Right ventricle myocardium inferior (tissue), 1 donor: ENCODE results near the gene RHBDL3. TPM values are rescaled to one million over a fixed set of nuclear protein-coding genes. Genes with fewer than 3 reads are reported as not detected.
"Not testable (repeated sequence)": the region's sequence is repeated elsewhere in the genome, so short reads cannot be mapped to it uniquely, and the experiment has no call there.

Source experiments
- ATAC-seq: fragments of 200-7000 bp; cut with Tn5 transposase; one replicate; pipeline ENCODE4 v1.9.1; 2020; ENCODE audit warnings: mild to moderate bottlenecking, moderate library complexity
- DNase-seq: peaks from one replicate; pipeline ENCODE4 v3.0.0; 2021; ENCODE audit errors: missing footprints
- intact Hi-C: fragments of 100-400 bp; cut with DNase I; formaldehyde crosslinking; loops from one replicate; pipeline ENCODE4 v1.11.0; 2022
- total RNA-seq: library from RNA; stranded (reverse); fragmentation: NEBNext Ultra II Directional; extraction: Animal tissue kit (Norgen Biotek cat#: 25700); gene quantifications from one replicate; pipeline ENCODE4 v1.2.1, GENCODE V29; 2021
- donor health status: DM: no; HTN: yes; CAD: no; lungs with severe emphysema.

Gene RHBDL3
- total RNA-seq, 1 donor from 2014 or later: 3.4 TPM

DNA sequence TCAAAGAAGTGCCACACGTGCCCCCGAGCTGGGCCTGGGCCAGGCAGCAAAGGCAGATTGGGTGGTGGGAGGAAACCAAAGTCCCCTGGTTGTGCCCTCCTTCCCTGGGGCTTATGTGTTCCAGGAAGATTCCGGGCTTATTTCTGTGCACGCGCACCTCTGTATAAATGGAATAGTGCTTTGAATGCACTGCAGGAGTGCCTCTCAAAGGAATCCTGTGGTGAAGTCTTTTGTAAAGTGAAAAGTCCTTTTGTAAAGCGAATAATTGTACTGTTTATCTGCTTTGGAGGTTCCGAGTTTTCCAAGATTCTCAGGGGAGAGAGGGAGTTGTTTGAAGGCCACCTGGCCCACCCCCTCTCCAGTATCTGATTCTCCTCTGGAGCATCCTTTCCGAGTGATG, 49.5 kb downstream of the RHBDL3 start:
- intact Hi-C loops: no loop called here
- no peak for ATAC-seq
- no peak for DNase-seq

GRCh38 chr17:32316653-32317052, 51.0 kb downstream of the RHBDL3 start:
- ATAC-seq, intact Hi-C loops: not testable (repeated sequence)

DNA sequence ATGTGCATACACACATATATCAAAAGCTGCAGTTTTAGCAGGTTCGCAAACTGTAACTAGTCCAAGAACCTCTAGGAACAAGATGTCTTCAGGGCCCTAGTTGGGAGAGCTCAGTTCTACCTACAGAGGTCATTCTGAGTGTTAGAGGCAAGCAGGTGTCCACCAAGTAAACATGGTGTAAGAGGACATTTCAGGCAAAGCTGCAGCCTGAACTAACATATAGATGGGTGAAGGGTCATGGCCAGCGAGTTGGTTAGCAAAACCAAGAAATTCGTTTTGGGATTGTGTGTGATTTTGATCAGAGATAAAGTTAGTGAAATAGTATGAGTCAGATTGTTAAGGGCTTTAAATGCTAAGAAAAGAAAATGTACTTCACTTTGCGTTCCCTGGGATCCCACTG, 51.7 kb downstream of the RHBDL3 start:
- ATAC-seq (no peak), DNase-seq (no peak)
- intact Hi-C loops: no loop called here

More at GRCh38 chr17:32316653-32317052, 51.0 kb downstream of the RHBDL3 start:
- DNase-seq: not testable (repeated sequence)

DNA sequence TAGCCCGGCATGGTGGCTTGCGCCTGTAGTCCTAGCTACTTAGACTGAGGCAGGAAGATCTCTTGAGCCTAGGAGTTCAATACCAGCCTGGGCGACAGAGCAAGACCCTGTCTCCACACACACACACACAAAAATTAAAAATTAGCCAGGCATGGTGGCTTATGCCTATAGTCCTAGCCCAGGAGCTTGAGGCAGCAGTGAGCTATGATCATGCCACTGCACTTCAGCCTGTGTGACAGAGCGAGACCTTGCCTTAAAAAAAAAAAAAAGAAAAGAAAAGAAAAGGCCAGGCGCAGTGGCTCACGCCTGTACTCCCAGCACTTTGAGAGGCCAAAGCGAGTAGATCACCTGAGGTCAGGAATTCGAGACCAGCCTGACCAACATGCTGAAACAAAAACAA, 52.4 kb downstream of the RHBDL3 start:
- ATAC-seq (no peak), DNase-seq (no peak)
- intact Hi-C loops: no loop called here

DNA sequence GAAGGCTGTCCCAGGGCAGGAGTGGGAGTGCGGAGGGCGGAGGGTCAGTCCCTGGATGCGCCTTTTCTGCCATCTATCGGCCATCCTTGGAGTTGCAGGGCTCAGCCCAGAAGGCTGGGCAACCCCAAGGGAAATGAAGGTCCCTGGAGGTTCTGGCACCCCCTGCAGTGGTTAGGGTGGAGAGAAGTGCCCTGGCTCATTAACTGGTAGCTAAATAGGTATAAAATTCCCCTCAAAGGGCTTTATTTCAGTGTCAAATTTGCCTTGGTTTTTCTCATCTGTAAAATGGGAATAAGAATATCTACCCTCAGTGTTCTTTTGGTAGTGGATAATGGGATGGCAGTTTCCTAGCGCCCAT, 53.9 kb downstream of the RHBDL3 start:
- peak; percentile 93 for ATAC-seq
- intact Hi-C loops: loop anchor here (1.0 kb wide), 1 partner anchor 66 kb away; no protein-coding TSS in a partner anchor
- peak; percentile 86 for DNase-seq

- DNase-seq, ATAC-seq, intact Hi-C loops: not testable (repeated sequence)
These were observed 54.4 kb downstream of the RHBDL3 start for GRCh38 chr17:32320080-32320479.

- DNase-seq (no peak), ATAC-seq (no peak)
- intact Hi-C loops: no loop called here
These were observed 55.2 kb downstream of the RHBDL3 start for GRCh38 chr17:32320847-32321246.

DNA sequence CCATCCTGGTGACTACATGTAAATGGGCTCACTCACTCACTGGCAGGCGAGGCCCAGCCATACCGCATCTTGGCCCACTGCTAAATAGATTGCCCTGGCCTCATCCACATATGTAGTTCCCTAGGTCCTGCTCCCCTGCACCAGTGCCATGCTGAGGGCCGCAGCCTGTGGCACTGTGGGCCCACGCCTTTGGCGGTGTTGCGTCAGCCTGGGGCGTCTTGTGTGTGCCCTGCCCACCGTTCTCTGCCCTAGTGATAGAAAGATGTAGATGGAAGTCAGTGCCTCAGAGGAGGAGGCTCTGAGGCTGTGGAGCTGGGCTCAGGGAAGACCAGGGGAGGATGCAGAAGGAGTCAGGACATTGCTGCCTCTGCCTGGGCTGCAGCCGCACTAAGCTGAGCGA, 57.4 kb downstream of the RHBDL3 start:
- intact Hi-C loops: no loop called here
- DNase-seq: no peak
- ATAC-seq: no peak

- no peak for ATAC-seq
- intact Hi-C loops: no loop called here
These were observed 58.3 kb downstream of the RHBDL3 start for GRCh38 chr17:32323811-32324491.

GRCh38 chr17:32327911-32328310, 62.3 kb downstream of the RHBDL3 start:
- DNase-seq: no peak
- no peak for ATAC-seq
- intact Hi-C loops: no loop called here

More at GRCh38 chr17:32323811-32324491, 58.3 kb downstream of the RHBDL3 start:
- DNase-seq: no peak

DNA sequence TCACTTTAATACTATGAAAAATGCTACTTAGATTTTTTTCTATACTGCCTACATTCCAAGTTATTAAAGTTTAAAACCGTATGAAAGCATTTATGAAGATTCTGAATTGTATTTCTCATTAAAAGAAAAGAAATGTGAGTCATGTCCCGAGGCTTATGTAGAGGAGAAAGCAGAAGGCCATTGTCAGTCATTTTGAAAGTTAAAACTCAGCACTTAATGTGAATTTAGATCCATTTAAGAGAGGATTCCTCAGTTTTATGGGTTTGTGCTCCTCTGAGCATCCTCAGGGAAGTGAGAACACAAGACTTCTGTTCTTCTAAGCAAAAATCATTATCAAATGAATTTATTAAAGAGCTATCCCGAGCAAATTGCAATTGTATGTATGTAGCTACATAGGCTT, 64.5 kb downstream of the RHBDL3 start:
- intact Hi-C loops: no loop called here
- no peak for DNase-seq
- no peak for ATAC-seq

- ATAC-seq: no peak
- intact Hi-C loops: no loop called here
- DNase-seq: no peak
These were observed 65.8 kb downstream of the RHBDL3 start for GRCh38 chr17:32331243-32332040.

GRCh38 chr17:32333187-32333586, 67.6 kb downstream of the RHBDL3 start:
- intact Hi-C loops: no loop called here
- no peak for DNase-seq
- ATAC-seq: no peak

- intact Hi-C loops: no loop called here
- no peak for ATAC-seq
- no peak for DNase-seq
These were observed 69.4 kb downstream of the RHBDL3 start for GRCh38 chr17:32335046-32335445.

- ATAC-seq (no peak), DNase-seq (no peak)
- intact Hi-C loops: no loop called here
These were observed 70.1 kb downstream of the RHBDL3 start for GRCh38 chr17:32335687-32336086.

DNA sequence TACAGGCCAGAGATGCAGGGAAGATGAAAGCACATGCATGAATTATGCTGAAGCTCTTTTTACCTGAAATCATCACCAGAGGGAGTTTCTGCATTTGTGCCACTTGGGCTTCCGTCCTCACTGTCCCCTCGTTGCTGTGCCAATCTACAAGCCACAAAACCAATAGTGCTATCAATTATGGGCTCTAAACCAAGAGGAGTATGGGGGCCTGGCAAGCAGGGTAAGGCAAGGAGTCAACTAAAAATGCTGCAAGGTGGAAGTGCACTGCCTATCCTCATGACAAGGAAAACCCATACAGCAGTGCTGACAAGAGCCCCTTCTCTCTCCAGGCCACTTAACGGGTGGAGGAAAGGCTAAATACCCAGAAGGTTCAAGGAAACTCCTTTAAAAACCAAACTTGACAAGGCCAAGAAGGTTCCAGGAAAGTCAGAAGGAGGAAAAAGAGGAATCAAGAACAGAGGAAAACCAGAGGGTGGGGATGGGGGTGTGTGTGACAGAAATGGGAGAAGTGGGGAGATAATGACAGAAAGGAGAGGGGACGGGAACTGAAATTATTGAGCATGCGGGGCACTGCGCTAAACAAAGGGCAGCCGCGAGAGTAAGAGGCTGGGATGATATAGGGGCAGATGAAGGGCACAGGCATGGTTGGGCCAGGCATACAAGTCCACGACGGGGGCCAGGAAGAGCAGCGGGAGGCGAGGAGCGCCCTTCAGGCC, 75.7 kb downstream of the RHBDL3 start:
- no peak for ATAC-seq

GRCh38 chr17:32341857-32342602, 76.4 kb downstream of the RHBDL3 start, which contains the start of gene C17orf75:
Gene C17orf75 (minus strand): TSS chr17:32342173. CDS start chr17:32342139, 34 bp downstream.
- intact Hi-C loops: no loop called here
- peak; percentile 85 for DNase-seq
- ATAC-seq: peak; percentile 96

More for the DNA sequence above, 75.7 kb downstream of the RHBDL3 start:
- DNase-seq: no peak
- intact Hi-C loops: no loop called here

DNA sequence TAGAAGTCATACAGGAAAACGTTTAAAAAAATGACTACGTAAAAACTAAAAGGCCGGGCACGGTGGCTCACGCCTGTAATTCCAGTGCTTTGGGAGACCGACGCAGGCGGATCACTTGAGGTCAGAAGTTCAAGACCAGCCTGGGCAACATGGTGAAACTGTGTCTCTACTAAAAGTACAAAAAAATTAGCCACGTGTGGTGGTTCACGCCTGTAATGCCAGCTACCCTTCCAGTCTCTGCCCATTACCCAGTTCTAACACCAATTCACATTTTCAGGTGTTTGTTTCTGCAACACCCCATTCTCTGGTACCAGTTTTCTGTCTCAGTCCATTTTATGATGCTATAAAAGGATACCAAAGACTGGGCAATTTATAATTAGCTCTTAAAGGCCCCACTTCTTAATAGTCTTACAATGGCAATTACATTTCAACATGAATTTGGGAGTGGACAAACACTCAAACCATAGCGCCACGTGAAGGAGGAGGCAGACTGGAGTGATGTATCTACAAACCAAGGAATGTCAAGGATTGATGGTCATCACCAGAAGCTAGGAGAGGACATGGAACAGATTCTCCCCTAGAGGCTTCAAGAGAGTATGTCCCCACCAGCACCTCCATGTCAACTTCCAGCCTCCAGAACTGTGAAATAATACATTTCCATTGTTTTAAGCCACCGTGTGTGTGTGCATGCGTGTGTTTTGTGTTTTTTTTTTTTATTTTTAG, 77.1 kb downstream of the RHBDL3 start:
- intact Hi-C loops: no loop called here
- ATAC-seq (no peak), DNase-seq (no peak)
